ENCODE results near the gene LHFPL5.

- TF ChIP-seq CTCF (optimal IDR thresholded peaks at IDR 0.05 in 1 of 3, IDR thresholded peaks at IDR 0.05 in 1 of 3, conservative IDR thresholded peaks at IDR 0.05 in 1 of 3; ENCODE audit: extremely low read depth in 1 of 3, insufficient read depth in 2 of 3, low read length in 3 of 3) (no peak), EZH2 (IDR thresholded peaks at IDR 0.05; ENCODE audit: low read length) (peak; percentile 40)
Observed at GRCh38 chr6:35776364-35777215, 28.6 kb upstream of the LHFPL5 start, which contains the start of gene CLPSL2.

All from keratinocyte (primary cell).